ENCODE results near the gene PTPRA. TPM values are rescaled to one million over a fixed set of nuclear protein-coding genes. Genes with fewer than 3 reads are reported as not detected.

Gene PTPRA
- total and polyA plus RNA-seq, 2 of the 8 experiments (the other 6 are each of a cell fraction or from before 2014, with no cell fraction given): 47.7 to 51.3 TPM

DNA sequence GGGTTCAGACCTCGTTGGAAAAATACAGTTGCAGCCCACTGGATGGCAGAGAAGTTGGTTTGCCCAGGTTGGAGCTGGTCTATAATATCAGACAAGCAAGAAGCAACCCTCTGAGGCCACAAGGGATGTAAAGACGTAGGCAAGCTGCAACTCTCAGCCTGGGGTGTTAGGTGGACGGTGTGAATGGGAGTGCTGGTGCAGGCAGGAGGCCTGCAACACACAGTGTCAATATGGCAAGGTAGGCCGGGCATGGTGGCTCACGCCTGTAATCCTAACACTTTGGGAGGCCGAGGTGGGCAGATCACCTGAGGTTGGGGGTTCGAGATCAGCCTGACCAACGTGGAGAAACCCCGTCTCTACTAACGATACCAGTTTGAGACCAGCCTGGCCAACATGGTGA is 22.2 kb upstream of the PTPRA start (continued):
- TF ChIP-seq, protein P1, sequence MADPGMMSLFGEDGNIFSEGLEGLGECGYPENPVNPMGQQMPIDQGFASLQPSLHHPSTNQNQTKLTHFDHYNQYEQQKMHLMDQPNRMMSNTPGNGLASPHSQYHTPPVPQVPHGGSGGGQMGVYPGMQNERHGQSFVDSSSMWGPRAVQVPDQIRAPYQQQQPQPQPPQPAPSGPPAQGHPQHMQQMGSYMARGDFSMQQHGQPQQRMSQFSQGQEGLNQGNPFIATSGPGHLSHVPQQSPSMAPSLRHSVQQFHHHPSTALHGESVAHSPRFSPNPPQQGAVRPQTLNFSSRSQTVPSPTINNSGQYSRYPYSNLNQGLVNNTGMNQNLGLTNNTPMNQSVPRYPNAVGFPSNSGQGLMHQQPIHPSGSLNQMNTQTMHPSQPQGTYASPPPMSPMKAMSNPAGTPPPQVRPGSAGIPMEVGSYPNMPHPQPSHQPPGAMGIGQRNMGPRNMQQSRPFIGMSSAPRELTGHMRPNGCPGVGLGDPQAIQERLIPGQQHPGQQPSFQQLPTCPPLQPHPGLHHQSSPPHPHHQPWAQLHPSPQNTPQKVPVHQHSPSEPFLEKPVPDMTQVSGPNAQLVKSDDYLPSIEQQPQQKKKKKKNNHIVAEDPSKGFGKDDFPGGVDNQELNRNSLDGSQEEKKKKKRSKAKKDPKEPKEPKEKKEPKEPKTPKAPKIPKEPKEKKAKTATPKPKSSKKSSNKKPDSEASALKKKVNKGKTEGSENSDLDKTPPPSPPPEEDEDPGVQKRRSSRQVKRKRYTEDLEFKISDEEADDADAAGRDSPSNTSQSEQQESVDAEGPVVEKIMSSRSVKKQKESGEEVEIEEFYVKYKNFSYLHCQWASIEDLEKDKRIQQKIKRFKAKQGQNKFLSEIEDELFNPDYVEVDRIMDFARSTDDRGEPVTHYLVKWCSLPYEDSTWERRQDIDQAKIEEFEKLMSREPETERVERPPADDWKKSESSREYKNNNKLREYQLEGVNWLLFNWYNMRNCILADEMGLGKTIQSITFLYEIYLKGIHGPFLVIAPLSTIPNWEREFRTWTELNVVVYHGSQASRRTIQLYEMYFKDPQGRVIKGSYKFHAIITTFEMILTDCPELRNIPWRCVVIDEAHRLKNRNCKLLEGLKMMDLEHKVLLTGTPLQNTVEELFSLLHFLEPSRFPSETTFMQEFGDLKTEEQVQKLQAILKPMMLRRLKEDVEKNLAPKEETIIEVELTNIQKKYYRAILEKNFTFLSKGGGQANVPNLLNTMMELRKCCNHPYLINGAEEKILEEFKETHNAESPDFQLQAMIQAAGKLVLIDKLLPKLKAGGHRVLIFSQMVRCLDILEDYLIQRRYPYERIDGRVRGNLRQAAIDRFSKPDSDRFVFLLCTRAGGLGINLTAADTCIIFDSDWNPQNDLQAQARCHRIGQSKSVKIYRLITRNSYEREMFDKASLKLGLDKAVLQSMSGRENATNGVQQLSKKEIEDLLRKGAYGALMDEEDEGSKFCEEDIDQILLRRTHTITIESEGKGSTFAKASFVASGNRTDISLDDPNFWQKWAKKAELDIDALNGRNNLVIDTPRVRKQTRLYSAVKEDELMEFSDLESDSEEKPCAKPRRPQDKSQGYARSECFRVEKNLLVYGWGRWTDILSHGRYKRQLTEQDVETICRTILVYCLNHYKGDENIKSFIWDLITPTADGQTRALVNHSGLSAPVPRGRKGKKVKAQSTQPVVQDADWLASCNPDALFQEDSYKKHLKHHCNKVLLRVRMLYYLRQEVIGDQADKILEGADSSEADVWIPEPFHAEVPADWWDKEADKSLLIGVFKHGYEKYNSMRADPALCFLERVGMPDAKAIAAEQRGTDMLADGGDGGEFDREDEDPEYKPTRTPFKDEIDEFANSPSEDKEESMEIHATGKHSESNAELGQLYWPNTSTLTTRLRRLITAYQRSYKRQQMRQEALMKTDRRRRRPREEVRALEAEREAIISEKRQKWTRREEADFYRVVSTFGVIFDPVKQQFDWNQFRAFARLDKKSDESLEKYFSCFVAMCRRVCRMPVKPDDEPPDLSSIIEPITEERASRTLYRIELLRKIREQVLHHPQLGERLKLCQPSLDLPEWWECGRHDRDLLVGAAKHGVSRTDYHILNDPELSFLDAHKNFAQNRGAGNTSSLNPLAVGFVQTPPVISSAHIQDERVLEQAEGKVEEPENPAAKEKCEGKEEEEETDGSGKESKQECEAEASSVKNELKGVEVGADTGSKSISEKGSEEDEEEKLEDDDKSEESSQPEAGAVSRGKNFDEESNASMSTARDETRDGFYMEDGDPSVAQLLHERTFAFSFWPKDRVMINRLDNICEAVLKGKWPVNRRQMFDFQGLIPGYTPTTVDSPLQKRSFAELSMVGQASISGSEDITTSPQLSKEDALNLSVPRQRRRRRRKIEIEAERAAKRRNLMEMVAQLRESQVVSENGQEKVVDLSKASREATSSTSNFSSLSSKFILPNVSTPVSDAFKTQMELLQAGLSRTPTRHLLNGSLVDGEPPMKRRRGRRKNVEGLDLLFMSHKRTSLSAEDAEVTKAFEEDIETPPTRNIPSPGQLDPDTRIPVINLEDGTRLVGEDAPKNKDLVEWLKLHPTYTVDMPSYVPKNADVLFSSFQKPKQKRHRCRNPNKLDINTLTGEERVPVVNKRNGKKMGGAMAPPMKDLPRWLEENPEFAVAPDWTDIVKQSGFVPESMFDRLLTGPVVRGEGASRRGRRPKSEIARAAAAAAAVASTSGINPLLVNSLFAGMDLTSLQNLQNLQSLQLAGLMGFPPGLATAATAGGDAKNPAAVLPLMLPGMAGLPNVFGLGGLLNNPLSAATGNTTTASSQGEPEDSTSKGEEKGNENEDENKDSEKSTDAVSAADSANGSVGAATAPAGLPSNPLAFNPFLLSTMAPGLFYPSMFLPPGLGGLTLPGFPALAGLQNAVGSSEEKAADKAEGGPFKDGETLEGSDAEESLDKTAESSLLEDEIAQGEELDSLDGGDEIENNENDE (IDR thresholded peaks at IDR 0.05; ENCODE audit: insufficient replicate concordance, low read length): no peak
- TF ChIP-seq RFX5 (IDR thresholded peaks at IDR 0.05; ENCODE audit: borderline replicate concordance, low read depth, low read length) (no peak), PHF8 (conservative IDR thresholded peaks at IDR 0.05; ENCODE audit: low read depth, low read length) (no peak), JUN (IDR thresholded peaks at IDR 0.05; ENCODE audit: low read depth, low read length) (no peak), TAF1 (IDR thresholded peaks at IDR 0.05; ENCODE audit: low read depth, low read length) (no peak), POLR2A (IDR thresholded peaks at IDR 0.05; ENCODE audit: control extremely low read depth in 1 of 2, low read depth in 2 of 2, low read length in 2 of 2) (no peak), SP2 (IDR thresholded peaks at IDR 0.05; ENCODE audit: low read length) (no peak), CEBPB (IDR thresholded peaks at IDR 0.05; ENCODE audit: low read depth, low read length) (no peak)
